Measurements from ENCODE around the gene TUBGCP3.
"Not testable (repeated sequence)": the region's sequence is repeated elsewhere in the genome, so short reads cannot be mapped to it uniquely, and the experiment has no call there.

Gene TUBGCP3

GRCh38 chr13:112629161-112629560 lies 41.2 kb upstream of the TUBGCP3 start:
- no peak for DNase-seq (ENCODE audit: low read depth)
- no peak overlapping the region for H3K4me3 ChIP-seq (ENCODE audit: low read length)
- TF ChIP-seq CTCF (conservative IDR thresholded peaks at IDR 0.05; ENCODE audit: low read depth, low read length) = no peak

- H3K4me3 ChIP-seq (ENCODE audit: low read length); DNase-seq (ENCODE audit: low read depth): not testable (repeated sequence)
Observed at GRCh38 chr13:112627613-112628012, 39.7 kb upstream of the TUBGCP3 start.

- no peak for TF ChIP-seq CTCF (conservative IDR thresholded peaks at IDR 0.05; ENCODE audit: low read depth, low read length)
- no peak for DNase-seq (ENCODE audit: low read depth)
- H3K4me3 ChIP-seq (ENCODE audit: low read length) = no peak overlapping the region
Observed at GRCh38 chr13:112627161-112627560, 39.2 kb upstream of the TUBGCP3 start.

GRCh38 chr13:112626761-112627160 lies 38.8 kb upstream of the TUBGCP3 start:
- DNase-seq (ENCODE audit: low read depth) = no peak
- H3K4me3 ChIP-seq (ENCODE audit: low read length) = no peak overlapping the region
- TF ChIP-seq CTCF (conservative IDR thresholded peaks at IDR 0.05; ENCODE audit: low read depth, low read length) = no peak

GRCh38 chr13:112626124-112626523 lies 38.2 kb upstream of the TUBGCP3 start:
- DNase-seq (ENCODE audit: low read depth) = no peak
- no peak for TF ChIP-seq CTCF (conservative IDR thresholded peaks at IDR 0.05; ENCODE audit: low read depth, low read length)
- no peak overlapping the region for H3K4me3 ChIP-seq (ENCODE audit: low read length)

GRCh38 chr13:112625698-112626097 lies 37.7 kb upstream of the TUBGCP3 start:
- DNase-seq (ENCODE audit: low read depth) = no peak
- no peak overlapping the region for H3K4me3 ChIP-seq (ENCODE audit: low read length)
- no peak for TF ChIP-seq CTCF (conservative IDR thresholded peaks at IDR 0.05; ENCODE audit: low read depth, low read length)

GRCh38 chr13:112624602-112625430 lies 36.9 kb upstream of the TUBGCP3 start:
- H3K4me3 ChIP-seq (ENCODE audit: low read length) = no peak overlapping the region
- DNase-seq (ENCODE audit: low read depth) = no peak
- TF ChIP-seq CTCF (conservative IDR thresholded peaks at IDR 0.05; ENCODE audit: low read depth, low read length) = no peak
